ENCODE results near the gene FCGR2B. TPM values are rescaled to one million over a fixed set of nuclear protein-coding genes. Genes with fewer than 3 reads are reported as not detected.
"Not testable (repeated sequence)": the region's sequence is repeated elsewhere in the genome, so short reads cannot be mapped to it uniquely, and the experiment has no call there.

The FCGR2B gene
- total and polyA plus RNA-seq, 11 donors, result 2.5 to 51.6 (median 5.5) TPM

DNA sequence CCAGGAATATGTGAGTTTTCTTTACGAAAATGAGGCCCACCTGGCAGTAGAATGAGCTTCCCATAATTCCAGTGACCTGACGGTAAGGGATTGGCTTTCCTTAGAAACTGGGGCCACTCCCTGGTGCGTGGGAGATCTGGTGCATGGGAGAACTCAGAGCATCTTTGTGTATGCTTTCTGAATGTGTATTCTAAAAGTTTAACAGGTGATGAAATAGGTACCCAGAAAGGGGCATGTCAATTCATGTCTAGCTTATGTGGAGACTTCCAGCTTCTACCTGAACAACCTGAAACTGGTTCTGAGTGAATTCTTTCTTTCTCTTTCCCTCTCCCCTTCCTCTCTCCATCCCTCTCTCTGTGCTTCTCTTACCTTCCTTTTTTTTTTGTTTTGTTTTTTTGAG lies 28.9 kb downstream of the FCGR2B start:
- WGBS, 4 donors, result 68 to 81% (median 70%) methylated on average over 3 of the region's 3 CpGs
- intact Hi-C loops (cut with DNase I), result no loop called here
- Histone ChIP-seq H3K36me3 (no peaks in the 10 kb centered on the region), H3K4me1 (no peaks in the 10 kb centered on the region), H3K4me3 (no peak overlapping the region), H3K9me3 (peaks cover 0 to 4% (median 0%) of the 10 kb centered on the region in 12 donors), H3K27ac (no peak overlapping the region), H3K27me3 (peaks cover 0 to 42% (median 5%) of the 10 kb centered on the region in 9 donors)
- TF ChIP-seq, protein P1, sequence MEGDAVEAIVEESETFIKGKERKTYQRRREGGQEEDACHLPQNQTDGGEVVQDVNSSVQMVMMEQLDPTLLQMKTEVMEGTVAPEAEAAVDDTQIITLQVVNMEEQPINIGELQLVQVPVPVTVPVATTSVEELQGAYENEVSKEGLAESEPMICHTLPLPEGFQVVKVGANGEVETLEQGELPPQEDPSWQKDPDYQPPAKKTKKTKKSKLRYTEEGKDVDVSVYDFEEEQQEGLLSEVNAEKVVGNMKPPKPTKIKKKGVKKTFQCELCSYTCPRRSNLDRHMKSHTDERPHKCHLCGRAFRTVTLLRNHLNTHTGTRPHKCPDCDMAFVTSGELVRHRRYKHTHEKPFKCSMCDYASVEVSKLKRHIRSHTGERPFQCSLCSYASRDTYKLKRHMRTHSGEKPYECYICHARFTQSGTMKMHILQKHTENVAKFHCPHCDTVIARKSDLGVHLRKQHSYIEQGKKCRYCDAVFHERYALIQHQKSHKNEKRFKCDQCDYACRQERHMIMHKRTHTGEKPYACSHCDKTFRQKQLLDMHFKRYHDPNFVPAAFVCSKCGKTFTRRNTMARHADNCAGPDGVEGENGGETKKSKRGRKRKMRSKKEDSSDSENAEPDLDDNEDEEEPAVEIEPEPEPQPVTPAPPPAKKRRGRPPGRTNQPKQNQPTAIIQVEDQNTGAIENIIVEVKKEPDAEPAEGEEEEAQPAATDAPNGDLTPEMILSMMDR (IDR thresholded peaks at IDR 0.05), result no peak
- no peak for TF ChIP-seq POLR2A (IDR thresholded peaks at IDR 0.05)
- no peak for DNase-seq
- ATAC-seq, result no peak

DNA sequence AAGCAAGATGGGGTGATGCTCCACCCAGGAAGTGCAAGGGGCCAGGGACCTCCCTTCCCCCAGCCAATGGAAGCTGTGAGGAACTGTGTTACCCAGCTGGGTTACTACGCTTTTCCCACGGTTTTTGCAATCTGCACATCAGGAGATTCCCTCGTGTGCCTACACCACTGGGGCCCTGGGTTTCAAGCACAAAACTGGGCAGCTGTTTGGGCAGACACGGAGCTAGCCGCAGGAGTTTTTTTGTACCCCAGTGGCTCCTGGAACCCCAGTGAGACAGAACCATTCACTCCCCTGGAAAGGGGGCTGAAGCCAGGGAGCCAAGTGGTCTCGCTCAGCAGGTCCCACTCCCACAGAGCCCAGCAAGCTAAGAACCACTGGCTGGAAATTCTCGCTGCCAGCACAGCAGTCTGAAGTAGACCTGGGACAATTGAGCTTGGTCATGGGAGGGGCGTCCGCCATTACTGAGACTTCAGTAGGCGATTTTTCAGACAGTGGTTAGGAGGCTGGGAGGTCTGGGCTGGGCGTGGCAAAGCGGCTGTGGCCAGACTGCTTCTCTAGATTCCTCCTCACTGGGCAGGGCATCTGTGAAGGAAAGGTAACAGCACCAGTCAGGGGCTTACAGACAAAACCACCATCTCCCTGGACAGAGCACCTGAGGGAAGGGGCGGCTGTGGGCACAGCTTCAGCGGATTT lies 30.2 kb downstream of the FCGR2B start:
- DNase-seq; H3K27ac ChIP-seq; H3K36me3 ChIP-seq; H3K4me1 ChIP-seq; H3K9me3 ChIP-seq; intact Hi-C loops (cut with DNase I); ATAC-seq; H3K4me3 ChIP-seq: not testable (repeated sequence)
- WGBS, 4 donors, result 85 to 88% (median 87%) methylated on average over 12 to 14 of the region's 14 CpGs
- peaks cover 0 to 42% (median 5%) of the 10 kb centered on the region in 9 donors for H3K27me3 ChIP-seq

DNA sequence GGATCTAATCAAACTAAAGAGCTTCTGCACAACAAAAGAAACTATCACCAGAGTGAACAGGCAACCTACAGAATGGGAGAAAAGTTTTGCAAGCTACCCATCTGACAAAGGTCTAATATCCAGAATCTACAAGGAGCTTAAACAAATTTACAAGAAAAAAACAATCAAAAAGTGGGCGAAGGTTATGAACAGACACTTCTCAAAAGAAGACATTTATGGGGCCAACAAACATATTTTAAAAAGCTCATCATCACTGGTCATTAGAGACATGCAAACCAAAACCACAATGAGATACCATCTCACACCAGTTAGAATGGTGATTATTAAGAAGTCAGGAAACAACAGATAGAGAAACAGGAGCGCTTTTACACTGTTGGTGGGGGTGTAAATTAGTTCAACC lies 35.4 kb downstream of the FCGR2B start:
- intact Hi-C loops (cut with DNase I); H3K27ac ChIP-seq; ATAC-seq; H3K4me1 ChIP-seq; H3K4me3 ChIP-seq; H3K9me3 ChIP-seq; H3K36me3 ChIP-seq; DNase-seq: not testable (repeated sequence)
- WGBS, 4 donors, result 86 to 91% (median 88%) methylated on average over 2 of the region's 2 CpGs
- peaks cover 0 to 14% (median 4%) of the 10 kb centered on the region in 9 donors for H3K27me3 ChIP-seq

DNA sequence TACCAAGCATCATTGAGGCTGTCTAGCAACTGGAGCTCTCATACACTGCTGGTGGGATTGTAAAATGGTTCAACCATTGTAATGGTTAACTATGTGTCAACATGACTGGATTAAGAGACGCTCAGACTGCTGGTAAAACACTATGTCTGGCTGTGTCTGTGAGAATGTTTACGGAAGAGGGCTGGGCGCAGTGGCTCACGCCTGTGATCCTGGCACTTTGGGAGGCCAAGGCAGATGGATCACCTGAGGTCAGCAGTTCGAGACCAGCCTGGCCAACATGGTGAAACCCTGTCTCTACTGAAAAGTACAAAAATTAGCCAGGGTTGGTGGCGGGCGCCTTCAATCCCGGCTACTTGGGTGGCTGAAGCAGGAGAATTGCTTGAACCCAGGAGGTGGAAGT lies 39.3 kb downstream of the FCGR2B start:
- Histone ChIP-seq H3K4me3 (no peak overlapping the region), H3K27ac (no peak overlapping the region), H3K9me3 (no peaks in the 10 kb centered on the region), H3K27me3 (no peaks in the 10 kb centered on the region), H3K36me3 (no peaks in the 10 kb centered on the region), H3K4me1 (peaks cover 0 to 13% (median 3%) of the 10 kb centered on the region in 12 donors)
- WGBS, 4 donors, result 84 to 88% (median 87%) methylated on average over 8 of the region's 8 CpGs
- TF ChIP-seq POLR2A (IDR thresholded peaks at IDR 0.05), result no peak
- TF ChIP-seq, protein P1 (IDR thresholded peaks at IDR 0.05), result no peak
- ATAC-seq (no peak), DNase-seq (no peak)
- intact Hi-C loops (cut with DNase I), result no loop called here

DNA sequence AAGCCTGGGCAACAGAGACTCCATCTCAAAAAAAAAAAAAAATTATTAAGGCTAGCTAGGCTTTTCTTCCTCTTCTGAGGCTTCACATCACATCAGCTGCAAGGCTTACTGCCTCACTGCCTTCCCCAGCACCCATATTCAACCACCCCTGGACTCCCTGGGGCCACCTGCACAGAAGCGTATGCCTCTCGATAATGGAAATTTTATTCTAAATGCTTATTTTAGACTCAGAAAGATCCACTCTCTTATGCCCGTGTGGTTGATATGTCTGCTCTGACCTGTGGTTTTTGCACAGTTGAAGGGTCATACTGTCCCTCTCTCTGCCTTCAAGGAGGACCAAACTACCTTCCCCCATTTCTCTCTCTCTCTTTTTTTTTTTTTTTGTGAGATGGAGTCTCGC lies 42.6 kb downstream of the FCGR2B start:
- Histone ChIP-seq H3K27ac (no peak overlapping the region), H3K4me1 (peaks cover 0 to 16% (median 3%) of the 10 kb centered on the region in 12 donors), H3K36me3 (no peaks in the 10 kb centered on the region), H3K27me3 (peaks cover 0 to 9% (median 0%) of the 10 kb centered on the region in 9 donors), H3K4me3 (no peak overlapping the region), H3K9me3 (no peaks in the 10 kb centered on the region)
- 80 to 98% (median 90%) methylated on average over 4 of the region's 4 CpGs for WGBS, 4 donors
- intact Hi-C loops (cut with DNase I), result no loop called here
- DNase-seq (no peak), ATAC-seq (no peak)
- no peak for TF ChIP-seq POLR2A (IDR thresholded peaks at IDR 0.05)
- TF ChIP-seq, protein P1 (IDR thresholded peaks at IDR 0.05), result no peak
